Activated T-helper 1 cell treated with anti-CD3 and anti-CD28 coated beads, Interleukin-2, amount 50 U/mL, for 16 hours (primary cell): ENCODE data around the gene GPR152.

Source experiments
- DNase-seq, 2 donors: peaks; one replicate each; pipeline ENCODE4 v3.0.0-alpha.2; 2020; ENCODE audit warnings: low read depth in 1 of 2, low spot score in 1 of 2

Gene GPR152

DNA sequence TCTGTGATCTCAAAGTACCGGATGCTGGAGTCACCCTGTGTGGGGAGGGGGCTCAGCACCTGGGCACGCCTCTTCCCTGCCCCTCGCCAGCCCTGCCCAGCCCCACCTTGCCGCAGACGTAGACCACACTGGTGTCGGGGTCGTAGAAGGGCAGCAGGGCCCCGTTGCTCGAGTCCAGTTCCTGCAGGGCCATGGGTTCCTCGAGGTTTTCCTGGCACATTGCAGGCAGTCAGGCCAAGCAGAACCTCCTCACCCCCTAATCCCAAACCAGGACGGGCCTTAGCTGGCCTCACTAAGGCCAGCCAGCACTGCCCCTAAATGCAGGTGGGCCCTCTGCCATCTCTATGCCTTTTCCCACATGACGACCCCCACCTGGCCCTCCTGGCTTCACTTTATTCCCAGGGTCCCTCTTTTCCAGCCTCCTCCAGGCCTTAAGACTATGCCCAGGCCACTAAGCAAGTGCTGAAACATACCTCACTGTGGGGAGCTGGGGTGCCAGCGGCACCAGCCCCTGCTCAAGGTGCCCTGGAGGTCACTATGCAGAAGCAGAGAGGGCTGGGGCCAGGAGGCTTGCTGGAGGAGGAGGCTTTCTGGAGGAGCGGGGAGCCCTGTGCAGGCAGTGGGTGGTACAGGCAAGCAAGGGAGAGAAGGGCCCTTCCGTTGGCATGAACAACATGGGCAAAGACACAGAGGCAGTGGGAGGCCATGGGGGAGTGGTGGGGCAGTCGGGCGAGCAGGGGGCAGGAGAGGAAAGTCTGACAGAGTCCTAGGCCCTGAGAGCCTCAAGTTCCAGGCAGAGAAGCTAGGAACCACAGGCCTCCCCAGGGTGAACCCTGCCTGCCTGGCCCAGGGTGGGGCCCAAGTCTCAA, 12.1 kb downstream of the GPR152 start:
- no peak for DNase-seq

- no peak for DNase-seq
These were observed 13.0 kb downstream of the GPR152 start for GRCh38 chr11:67439321-67440228.

DNA sequence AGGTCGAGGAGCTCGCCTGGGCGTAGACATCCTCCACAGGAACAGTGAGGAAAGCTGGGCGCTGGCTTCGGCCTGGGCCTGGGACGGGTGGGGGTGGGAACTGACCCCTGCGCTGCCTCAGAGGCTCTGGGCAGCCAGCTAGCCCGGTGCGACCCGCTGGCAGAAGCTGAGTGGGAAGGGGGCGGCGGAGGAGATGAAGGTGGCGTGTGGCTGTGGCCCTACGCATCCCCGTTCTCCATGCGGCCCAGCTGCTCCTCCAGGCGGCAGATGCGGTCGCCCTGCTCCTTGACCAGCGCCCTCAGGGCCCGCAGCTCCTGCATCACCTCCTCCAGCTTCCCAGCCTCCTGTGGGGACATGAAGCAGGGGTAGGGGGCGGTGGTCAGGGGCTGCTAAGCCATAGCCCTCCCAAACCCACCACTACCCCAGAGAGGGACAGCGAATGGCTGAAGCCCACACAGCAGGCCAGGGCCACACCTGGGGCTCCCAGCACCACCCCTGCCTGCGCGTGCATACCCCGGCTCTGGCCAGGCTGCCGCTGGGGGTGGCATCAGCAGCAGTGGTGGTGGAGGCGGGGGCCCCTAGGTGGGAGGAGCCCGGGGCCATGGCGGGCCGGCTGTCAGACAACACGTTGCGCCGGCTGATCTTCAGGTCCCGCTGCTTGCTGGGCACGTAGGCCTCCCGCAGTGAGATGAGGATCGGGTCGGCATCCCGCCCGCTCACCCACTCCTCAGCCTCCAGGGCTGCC, 14.2 kb downstream of the GPR152 start:
- DNase-seq = peak; percentile 56 to 64

DNA sequence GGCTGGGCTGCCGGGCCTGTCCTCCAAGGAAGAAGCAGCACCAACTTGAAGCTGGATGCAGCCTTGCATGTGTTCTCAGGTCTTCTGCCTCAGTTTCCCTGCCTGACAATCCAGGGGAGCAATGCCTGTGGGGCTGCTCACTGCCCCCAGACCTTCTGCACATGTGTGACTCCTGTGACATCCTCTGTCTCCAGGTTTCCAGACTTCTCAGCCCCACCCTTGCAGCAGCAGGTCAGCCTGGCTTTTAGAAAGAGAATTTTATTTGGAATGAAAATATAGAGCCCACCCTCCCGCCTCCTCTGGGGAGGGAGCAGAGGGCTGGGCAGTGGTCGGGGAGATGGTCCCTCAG, 14.7 kb downstream of the GPR152 start:
- DNase-seq = no peak

DNA sequence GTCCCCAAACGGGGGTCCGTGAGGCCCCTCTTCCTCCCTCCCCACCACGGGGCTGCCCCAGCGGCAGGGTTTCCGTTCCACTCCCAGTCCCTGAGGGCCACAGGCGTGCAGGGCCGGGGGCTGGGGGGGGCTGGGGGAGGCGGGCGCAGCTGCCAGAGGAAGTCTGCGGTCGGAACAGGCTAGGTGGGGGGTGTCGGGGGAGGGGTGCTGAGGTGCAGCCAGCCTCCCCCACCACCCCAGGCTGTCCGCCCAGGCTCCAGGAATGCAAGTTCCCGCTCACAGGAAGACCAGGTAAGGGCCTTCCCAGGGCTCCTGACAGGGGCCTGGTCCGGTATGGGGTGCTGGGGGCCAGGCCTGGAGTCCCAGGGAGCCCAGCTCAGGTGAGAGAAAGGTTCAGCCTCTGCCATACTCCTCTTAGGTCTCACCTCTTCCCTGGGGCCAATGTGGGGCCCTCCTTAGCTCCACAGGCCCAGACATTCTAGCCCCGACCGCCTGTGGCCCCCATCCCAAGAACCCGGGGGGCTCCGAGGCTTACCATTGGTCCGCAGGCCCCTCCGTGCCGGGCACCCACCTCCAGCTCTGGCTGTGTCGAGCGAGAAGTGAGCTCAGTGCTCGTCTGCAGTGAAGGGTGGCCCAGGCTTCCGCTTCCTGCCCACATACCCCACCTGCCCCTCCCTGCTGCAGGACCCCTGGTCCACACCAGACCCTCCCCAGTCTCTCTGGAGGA, 15.3 kb downstream of the GPR152 start, which contains the start of gene PTPRCAP:
Gene PTPRCAP, minus strand, starts transcription at position 601 of the 727 bp plus-strand sequence. Its CDS starts 63 bp downstream, at position 538.
- peak; percentile 68 to 72 for DNase-seq

DNA sequence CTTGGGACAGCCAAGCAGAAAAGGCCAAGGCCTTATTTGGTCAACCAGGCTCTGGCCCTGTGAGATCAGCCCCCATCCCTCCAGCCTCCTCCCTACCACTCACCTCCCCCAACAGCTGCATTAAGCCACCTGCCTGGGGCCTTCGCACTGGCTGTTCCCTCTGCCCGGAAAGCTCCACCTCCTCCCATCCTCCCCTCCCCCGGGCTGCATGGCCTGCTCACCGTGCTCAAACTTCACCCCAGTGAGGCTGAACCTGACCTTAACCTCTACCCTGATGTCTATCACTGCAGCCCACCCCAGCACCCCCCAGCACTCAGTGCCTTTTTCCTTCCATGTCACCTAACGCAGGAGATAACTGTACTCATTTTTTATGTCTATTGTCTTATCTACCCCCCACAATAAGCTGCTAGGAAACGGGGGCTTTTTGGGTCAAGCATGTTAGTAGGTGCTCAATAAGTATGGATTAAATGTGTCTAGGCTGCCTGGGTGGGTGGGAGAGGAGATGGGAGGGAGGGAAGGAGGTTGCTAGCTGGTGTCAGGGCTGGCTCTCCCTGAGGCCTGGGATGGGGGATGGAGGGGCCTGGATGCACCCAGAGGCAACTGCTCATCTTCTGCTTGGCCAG, 16.0 kb downstream of the GPR152 start:
- peak in 1 of 2 donors; percentile 49 for DNase-seq

DNA sequence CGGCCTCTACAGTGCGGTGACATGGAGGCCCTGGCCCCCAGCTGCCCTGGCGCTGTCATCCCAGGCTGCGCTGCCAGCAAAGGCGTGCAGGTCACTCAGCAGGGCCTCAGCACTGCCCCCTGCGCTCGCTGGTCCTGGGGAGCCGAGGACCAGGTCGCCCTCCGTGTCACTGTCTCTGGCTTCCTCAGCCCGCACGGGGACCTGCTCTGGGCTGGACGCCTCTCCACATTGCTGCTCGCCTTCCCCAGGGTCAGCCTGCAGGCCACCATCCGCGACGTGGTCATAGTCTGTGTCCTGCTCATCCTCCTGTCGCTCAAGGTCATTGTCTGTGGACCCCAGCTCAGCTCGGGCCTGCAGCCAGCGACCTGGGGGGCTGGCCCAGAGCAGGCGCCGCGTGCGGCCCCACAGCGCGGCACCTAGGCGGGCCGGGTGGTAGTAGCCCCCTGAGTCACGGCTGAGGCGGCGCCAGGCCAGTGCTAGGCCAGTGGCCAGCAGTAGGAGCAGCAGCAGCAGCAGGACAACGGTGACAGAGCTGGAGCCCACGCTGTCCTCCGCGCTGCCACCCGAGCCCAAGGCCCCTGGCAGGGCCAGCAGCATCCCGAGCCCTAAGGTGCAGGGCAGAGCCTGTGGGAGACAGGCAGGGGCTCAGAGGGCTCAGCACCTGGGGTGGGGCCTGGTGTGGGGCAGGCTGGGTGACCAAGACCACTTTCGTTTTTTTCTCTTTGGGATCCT, 16.6 kb downstream of the GPR152 start:
- DNase-seq = no peak

DNA sequence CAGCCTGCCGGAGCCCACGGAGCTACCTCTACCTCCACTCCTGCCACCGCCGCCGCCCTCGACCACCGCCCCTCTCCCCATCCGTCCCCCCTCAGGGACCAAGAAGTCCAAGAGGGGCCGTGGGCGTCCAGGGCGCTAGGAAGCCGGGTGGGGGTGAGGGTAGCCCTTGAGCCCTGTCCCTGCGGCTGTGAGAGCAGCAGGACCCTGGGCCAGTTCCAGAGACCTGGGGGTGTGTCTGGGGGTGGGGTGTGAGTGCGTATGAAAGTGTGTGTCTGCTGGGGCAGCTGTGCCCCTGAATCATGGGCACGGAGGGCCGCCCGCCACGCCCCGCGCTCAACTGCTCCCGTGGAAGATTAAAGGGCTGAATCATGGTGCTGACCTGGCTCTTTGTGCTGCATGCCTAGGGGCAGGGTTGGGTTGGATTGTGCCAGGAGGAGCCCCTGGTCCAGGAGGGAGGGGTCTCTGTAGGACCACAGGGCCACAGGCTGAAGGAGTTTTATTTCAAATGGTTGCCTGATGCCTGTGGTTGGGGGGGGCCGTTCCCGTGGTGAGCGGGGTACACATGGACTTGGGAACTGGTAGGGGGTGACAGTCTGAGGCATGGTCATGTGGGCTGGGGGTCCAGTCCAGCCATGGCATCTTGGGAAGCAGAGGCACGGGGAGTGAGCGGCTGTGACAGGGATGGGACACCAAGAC, 17.4 kb downstream of the GPR152 start:
- no peak for DNase-seq

GRCh38 chr11:67434395-67434881, 18.1 kb downstream of the GPR152 start:
- no peak for DNase-seq

- no peak for DNase-seq
These were observed 18.8 kb downstream of the GPR152 start for GRCh38 chr11:67433536-67434394.

- no peak for DNase-seq
These were observed 19.7 kb downstream of the GPR152 start for GRCh38 chr11:67432655-67433349.

DNA sequence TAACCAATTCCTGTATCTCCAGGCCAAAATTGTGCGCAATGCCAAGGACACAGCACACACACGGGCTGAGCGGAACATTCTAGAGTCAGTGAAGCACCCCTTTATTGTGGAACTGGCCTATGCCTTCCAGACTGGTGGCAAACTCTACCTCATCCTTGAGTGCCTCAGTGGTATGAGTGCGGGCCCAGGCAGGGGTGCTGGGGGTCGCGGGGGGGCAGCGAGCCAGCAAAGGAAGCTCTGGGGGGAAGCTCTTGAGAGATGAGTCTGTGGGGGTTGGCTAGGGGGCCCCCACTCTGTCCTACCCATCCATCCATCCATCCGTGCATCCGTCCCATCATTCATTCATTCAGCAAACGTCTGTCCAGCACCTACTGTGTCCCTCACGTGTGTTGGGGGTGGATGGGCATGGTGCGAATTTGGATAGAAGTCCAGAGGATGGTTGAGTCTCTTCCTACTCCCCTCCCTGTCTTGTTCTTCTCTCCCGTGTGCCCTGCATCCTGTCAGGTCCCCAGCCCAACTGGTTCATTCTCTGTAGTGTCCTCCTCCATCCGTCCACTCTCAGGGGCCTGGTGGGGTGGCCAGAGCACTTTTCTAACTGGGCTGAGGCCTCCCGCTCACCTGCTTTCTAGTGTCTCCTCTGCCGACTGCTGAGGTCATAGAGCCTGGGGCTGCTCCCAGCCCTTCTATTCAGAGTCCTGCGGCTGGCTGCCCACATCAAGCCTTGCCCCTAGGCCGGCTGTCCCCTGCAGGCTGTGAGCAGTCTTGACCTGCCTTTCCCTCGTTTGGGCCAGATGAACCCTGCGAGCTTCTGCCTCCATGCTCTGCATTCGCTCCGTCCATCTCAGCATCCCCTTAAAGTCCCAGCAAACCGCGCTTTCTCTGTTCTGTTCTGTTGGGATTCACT, 20.9 kb downstream of the GPR152 start:
- no peak for DNase-seq

- DNase-seq = no peak
These were observed 22.8 kb downstream of the GPR152 start for GRCh38 chr11:67429722-67430121.

- no peak for DNase-seq
These were observed 23.4 kb downstream of the GPR152 start for GRCh38 chr11:67429038-67429668.
